Activated T-helper 2 cell treated with anti-CD3 and anti-CD28 coated beads, Interferon-gamma antibody, Interleukin-2, Interleukin-4, amounts not matched to agents 10 μg/mL and 5 μg/mL and 100 μg/mL, durations not matched to agents 14 hours and 24 hours and 36 hours (primary cell): ENCODE measurements around the gene UMODL1. TPM values are rescaled to one million over a fixed set of nuclear protein-coding genes. Genes with fewer than 3 reads are reported as not detected.

Experiments
- DNase-seq: peaks from one replicate; pipeline ENCODE4 v3.0.0; 2021; ENCODE audit warnings: low spot score
- H3K27ac Mint-ChIP-seq: one replicate; pipeline ENCODE4 v1.8.0; 2021; ENCODE audit warnings: mixed read lengths
- H3K27me3 Mint-ChIP-seq: one replicate; pipeline ENCODE4 v1.8.0; 2021; ENCODE audit warnings: low read depth, mixed read lengths
- H3K36me3 Mint-ChIP-seq: one replicate; pipeline ENCODE4 v1.8.0; 2021; ENCODE audit warnings: low read depth, mixed read lengths
- H3K4me1 Mint-ChIP-seq: one replicate; pipeline ENCODE4 v1.8.0; 2021; ENCODE audit warnings: low read depth, mixed read lengths
- H3K4me3 Mint-ChIP-seq: one replicate; pipeline ENCODE4 v1.8.0; 2021; ENCODE audit warnings: low read depth, mild to moderate bottlenecking, moderate library complexity, mixed read lengths
- H3K9me3 Mint-ChIP-seq: one replicate; pipeline ENCODE4 v1.8.0; 2021; ENCODE audit warnings: mixed read lengths
- intact Hi-C: fragments of 100-400 bp; cut with micrococcal nuclease; formaldehyde crosslinking; loops from one replicate; pipeline ENCODE4 v1.15.1; 2023
- total RNA-seq: library from RNA; stranded (reverse); gene quantifications from 2 replicates; pipeline ENCODE4 v1.2.3, GENCODE V29; 2022

The UMODL1 gene
- total RNA-seq, 1 donor from 2014 or later = not detected

DNA sequence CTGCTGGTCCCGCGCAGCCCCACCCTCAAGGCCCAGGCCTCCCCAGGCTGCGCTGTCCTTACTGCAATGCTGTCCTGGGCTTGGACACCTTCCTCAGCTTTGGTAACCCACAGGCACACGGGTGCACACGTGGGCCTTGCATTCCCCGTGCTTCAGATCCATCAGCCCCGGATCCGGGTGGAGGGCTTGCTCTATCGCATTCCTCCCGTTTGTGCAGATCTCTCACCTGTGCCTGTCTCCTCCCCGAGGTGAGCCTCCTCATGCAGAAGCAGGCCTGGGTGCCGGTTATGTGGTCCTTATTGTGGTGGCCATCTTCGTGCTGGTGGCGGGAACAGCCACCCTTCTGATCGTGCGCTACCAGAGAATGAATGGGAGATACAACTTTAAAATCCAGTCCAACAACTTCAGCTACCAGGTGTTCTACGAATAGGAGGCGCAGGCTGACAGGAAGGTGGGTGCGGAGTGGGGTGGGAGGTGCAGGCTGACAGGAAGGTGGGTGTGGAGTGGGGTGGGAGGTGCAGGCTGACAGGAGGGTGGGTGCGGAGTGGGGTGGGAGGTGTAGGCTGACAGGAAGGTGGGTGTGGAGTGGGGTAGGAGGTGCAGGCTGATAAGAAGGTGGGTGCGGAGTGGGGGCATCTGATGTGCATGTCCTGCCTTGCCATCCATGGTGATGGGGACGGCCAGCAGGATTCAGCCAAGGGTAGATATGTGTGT is 66.2 kb downstream of the UMODL1 start:
- H3K27ac Mint-ChIP-seq = no peak overlapping the region
- H3K9me3 Mint-ChIP-seq = no peaks in the 10 kb centered on the region
- intact Hi-C loops = no loop called here
- H3K27me3 Mint-ChIP-seq = peaks cover under 1% of the 10 kb centered on the region
- no peaks in the 10 kb centered on the region for H3K36me3 Mint-ChIP-seq
- DNase-seq = no peak
- peaks cover 3% of the 10 kb centered on the region for H3K4me1 Mint-ChIP-seq
- H3K4me3 Mint-ChIP-seq = no peak overlapping the region

DNA sequence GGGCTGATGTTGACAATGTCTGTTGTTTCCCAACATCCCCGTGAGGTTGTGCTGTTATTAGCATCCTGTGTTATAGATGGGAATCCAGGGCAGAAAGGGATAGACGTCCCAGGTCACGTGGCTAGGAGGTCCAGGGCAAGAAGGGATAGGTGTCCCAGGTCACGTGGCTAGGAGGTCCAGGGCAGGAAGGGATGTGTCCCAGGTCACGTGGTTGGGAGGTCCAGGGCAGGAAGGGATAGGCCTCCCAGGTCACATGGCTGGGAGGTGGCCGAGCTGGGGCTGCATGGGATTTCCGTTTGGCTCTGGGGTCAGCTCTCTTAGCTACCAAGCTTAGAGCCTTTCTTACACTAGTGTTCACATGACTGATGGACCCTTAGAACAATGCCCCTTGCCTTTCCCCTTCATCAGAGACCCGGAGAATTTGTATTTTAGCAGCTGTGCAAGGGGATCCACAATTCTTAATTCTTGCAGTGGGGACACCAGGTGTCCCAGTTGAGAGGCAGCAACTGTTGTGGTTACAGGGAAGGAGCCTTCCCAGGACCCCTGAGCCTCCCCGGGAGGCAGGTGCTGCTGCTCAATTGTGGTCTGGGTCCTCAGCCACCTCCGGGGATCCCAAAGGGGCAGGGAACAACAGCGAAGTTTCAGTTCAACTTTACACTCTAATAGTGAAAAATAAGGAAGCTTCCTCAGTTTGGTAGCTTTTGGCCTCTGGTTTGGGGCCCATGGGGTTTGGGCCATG is 69.2 kb downstream of the UMODL1 start:
- no peak for DNase-seq
- peaks cover 3% of the 10 kb centered on the region for H3K27me3 Mint-ChIP-seq
- H3K4me1 Mint-ChIP-seq = peaks cover 5% of the 10 kb centered on the region
- H3K9me3 Mint-ChIP-seq = no peaks in the 10 kb centered on the region
- no peaks in the 10 kb centered on the region for H3K36me3 Mint-ChIP-seq
- H3K4me3 Mint-ChIP-seq = no peak overlapping the region
- intact Hi-C loops = loop anchor here (10.0 kb wide), 1 partner anchor 314 kb away; no protein-coding TSS in a partner anchor
- H3K27ac Mint-ChIP-seq = no peak overlapping the region

DNA sequence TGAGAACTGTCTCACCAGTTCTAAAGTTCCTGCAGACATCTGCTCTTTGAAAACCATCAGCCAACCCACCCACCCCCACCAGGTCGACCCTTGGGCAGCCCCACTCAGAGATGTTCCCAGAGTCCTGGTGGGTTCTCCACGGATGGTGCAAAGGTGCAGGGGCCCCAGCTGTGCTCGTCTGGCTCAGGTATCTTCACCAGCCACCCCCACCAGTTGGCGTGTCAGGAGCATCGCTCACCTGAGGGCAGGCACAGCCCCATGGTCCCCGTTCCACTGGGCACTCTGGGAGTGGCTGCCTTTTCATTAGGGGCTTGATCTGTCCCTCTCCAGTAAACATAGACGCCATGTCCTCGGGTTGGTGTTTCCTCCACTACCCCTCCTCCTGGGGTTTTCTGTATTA is 70.5 kb downstream of the UMODL1 start:
- no peak overlapping the region for H3K4me3 Mint-ChIP-seq
- H3K4me1 Mint-ChIP-seq = peaks cover 9% of the 10 kb centered on the region
- no peak overlapping the region for H3K27ac Mint-ChIP-seq
- H3K9me3 Mint-ChIP-seq = no peaks in the 10 kb centered on the region
- intact Hi-C loops = loop anchor here (10.0 kb wide), 1 partner anchor 313 kb away; no protein-coding TSS in a partner anchor
- DNase-seq = no peak
- no peaks in the 10 kb centered on the region for H3K36me3 Mint-ChIP-seq
- H3K27me3 Mint-ChIP-seq = peaks cover 3% of the 10 kb centered on the region

DNA sequence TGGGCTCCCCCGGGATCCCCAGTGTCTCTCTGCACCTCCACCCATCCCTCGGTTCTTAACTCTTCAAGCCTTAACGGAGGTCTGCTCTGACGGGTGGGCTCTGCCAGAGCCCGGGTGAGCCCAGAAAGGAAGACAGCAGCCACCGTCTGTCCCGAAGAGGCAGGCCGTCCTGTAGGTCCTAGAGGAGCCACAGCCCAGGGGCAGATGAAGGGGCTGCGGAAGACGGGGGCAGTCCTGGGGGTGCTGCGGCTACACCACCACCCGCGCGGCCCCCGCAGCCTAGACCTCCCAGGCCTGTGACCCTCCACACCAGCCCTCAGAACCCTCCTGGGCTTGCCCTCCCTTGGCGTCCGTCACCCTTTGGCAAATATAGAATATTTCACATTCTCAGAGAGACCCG is 71.0 kb downstream of the UMODL1 start:
- Mint-ChIP-seq H3K27me3 (peaks cover 3% of the 10 kb centered on the region), H3K27ac (no peak overlapping the region), H3K36me3 (no peaks in the 10 kb centered on the region), H3K4me1 (peaks cover 9% of the 10 kb centered on the region), H3K4me3 (no peak overlapping the region), H3K9me3 (no peaks in the 10 kb centered on the region)
- DNase-seq = no peak
- intact Hi-C loops = loop anchor here (10.0 kb wide), 1 partner anchor 313 kb away; no protein-coding TSS in a partner anchor

DNA sequence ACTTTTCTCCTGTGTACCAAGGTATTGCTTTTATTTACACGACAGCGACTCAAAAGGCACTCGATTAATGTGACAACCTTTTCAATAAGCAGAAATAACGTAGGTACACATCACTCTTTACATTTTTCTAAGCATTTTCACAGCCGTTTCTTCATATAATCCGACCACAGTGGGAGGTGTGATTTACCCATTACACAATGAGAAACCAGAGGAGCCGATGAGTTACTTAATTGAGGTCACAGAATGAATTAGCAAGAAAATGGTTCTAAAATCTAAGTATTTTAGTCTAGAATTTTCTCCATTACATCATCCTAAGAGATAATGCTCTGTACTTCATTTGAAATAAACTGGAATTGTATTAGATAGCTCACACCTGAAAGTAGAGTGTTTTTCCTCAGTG is 71.5 kb downstream of the UMODL1 start:
- DNase-seq = no peak
- H3K9me3 Mint-ChIP-seq = no peaks in the 10 kb centered on the region
- H3K4me3 Mint-ChIP-seq = no peak overlapping the region
- no peak overlapping the region for H3K27ac Mint-ChIP-seq
- peaks cover 8% of the 10 kb centered on the region for H3K4me1 Mint-ChIP-seq
- H3K36me3 Mint-ChIP-seq = no peaks in the 10 kb centered on the region
- intact Hi-C loops = loop anchor here (10.0 kb wide), 1 partner anchor 312 kb away; no protein-coding TSS in a partner anchor
- H3K27me3 Mint-ChIP-seq = peaks cover 3% of the 10 kb centered on the region

DNA sequence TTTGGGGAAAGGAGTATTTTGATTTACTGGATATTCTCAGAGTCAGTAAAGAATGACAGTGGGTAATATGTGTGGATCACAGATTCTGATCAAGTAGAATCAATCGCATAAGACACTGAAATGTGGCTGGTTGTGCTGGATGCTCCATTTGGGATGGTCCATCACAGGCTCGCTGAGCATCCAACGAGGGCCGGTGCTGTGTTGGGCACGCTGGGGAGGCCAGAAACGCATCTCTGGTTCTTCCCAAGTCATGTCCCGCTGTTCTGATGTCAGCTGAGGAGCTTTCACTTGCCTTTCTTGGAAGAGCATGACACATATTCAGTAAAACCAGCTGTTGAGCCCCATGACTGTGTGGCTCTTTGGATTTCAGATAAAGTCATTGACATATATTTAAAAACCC is 72.0 kb downstream of the UMODL1 start:
- no peak for DNase-seq
- peaks cover 3% of the 10 kb centered on the region for H3K27me3 Mint-ChIP-seq
- peaks cover 6% of the 10 kb centered on the region for H3K4me1 Mint-ChIP-seq
- no peaks in the 10 kb centered on the region for H3K36me3 Mint-ChIP-seq
- H3K9me3 Mint-ChIP-seq = no peaks in the 10 kb centered on the region
- no peak overlapping the region for H3K27ac Mint-ChIP-seq
- intact Hi-C loops = loop anchor here (10.0 kb wide), 1 partner anchor 312 kb away; no protein-coding TSS in a partner anchor
- H3K4me3 Mint-ChIP-seq = no peak overlapping the region

DNA sequence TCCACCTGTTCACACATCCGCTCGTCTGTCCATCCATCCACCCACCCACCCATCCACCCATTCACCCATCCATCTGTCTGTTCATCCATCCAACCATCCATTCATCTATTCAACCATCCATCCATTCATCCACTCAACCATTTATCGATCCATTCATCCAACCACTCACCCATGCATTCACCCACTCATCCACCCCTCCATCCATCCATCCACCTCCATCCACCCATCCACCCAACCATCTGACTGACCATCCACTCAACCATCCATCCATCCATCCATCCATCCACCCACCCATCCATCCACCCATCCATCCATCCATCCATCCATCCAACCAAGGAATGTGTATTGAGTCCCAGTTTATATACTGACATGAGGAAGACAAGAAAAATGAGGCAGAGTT is 73.1 kb downstream of the UMODL1 start:
- no peaks in the 10 kb centered on the region for H3K36me3 Mint-ChIP-seq
- peaks cover 3% of the 10 kb centered on the region for H3K27me3 Mint-ChIP-seq
- H3K4me3 Mint-ChIP-seq = no peak overlapping the region
- H3K9me3 Mint-ChIP-seq = no peaks in the 10 kb centered on the region
- H3K4me1 Mint-ChIP-seq = peaks cover 6% of the 10 kb centered on the region
- DNase-seq = no peak
- no peak overlapping the region for H3K27ac Mint-ChIP-seq
- intact Hi-C loops = loop anchor here (10.0 kb wide), 1 partner anchor 311 kb away; no protein-coding TSS in a partner anchor

DNA sequence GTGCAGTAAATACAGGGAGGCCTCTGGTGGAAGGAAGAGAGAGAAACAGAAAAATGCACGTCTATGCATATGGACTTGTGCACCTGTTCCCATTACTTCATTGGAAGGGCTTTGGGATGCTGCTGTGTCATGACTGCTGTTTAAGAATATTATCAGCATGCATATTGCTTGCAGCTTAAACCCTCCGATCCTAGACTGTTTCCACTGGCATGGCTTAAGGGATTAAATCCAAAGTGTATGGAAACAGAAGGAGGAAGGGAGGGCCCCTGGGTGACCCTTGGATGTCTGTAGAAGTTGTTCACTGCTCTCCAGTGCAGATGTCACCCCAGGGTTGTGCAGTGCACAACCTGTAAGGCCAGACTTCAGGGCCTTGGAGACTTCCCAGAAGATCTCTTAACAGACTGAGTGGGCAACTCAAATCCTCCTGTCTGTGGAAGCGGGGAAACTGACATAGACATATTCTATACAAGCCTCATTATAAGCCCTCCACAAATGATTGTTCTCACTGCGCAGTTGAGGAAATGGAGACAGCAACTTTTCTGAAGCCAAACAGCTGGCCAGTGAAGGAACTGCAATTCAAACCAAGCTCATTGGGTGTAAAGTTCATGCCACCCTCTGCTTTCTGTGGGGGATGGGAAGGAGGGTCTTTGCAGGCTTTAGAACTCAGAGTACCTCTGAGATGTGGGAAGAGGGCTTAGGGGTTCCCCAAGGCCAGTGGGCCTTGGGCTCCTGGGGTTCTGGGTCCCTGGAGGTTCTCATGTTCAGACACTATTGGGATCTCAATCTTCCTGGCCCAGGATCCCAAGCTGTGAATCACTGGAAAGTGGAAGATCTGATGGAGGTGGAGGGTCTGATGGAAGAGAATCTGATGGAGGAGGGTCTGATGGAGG is 73.8 kb downstream of the UMODL1 start:
- intact Hi-C loops = loop anchor here (1.0 to 10.0 kb wide), 2 partner anchors 113 to 310 kb away; no protein-coding TSS in a partner anchor
- Mint-ChIP-seq H3K27ac (no peak overlapping the region), H3K27me3 (peaks cover 3% of the 10 kb centered on the region), H3K36me3 (no peaks in the 10 kb centered on the region), H3K4me3 (no peak overlapping the region), H3K9me3 (no peaks in the 10 kb centered on the region), H3K4me1 (peaks cover 6% of the 10 kb centered on the region)
- DNase-seq = no peak

DNA sequence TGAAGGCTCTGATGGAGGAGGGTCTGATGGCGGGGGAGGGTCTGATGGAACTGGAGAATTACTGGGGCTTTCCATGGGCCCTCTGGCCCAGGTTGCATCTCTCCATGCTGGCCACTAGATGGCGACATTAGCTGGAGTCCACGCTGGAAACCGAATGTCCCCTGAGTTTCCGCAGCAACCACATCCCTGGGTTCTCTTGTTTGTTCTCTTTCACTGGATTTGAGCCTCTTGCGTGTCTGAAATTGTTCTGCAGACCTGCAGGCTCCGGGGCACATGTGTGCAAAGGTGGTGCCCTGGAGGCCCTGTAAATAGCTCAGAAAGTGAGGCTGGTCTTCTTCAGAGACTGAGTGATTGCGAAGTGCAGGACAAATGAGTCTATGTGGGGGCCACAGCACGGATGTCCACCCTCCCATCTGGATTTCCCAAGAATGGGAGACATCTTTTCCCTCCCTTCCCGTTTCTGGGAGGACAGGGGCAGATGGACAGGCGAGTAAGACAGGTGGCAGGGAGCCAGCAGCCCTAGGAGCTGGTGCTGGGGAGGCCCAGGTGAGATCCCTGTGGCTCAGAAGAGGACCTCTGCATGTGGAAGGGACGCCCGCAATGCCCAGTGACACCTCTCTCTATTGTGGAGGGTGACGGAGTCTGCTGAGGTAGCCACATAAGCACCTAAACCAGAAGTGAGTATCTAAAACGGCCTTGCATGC is 74.6 kb downstream of the UMODL1 start:
- Mint-ChIP-seq H3K27me3 (peaks cover 3% of the 10 kb centered on the region), H3K4me1 (peaks cover 6% of the 10 kb centered on the region), H3K4me3 (no peak overlapping the region), H3K27ac (no peak overlapping the region), H3K9me3 (no peaks in the 10 kb centered on the region), H3K36me3 (no peaks in the 10 kb centered on the region)
- intact Hi-C loops = loop anchor here (1.0 to 10.0 kb wide), 2 partner anchors 113 to 309 kb away; no protein-coding TSS in a partner anchor
- DNase-seq = peak; percentile 58

DNA sequence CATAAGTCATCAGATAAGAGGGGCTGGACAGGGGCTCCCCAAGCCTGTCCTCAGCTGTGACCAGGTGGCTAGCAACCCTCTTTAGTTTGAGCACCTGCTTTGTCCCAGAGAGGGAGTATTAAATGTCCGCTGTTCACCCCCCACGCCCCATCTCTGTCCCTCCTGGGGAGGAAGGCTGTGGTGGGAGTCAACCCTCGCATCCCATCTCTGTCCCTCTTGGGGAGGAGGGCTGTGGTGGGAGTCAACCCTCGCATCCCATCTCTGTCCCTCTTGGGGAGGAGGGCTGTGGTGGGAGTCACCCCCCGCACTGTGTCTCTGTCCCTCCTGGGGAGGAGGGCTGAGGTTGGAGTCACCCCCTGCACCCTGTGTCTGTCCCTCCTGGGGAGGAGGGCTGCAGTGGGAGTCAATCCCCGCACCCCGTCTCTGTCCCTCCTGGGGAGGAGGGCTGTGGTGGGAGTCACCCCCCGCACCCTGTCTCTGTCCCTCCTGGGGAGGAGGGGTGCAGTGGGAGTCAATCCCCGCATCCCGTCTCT is 75.2 kb downstream of the UMODL1 start:
- H3K36me3 Mint-ChIP-seq = no peaks in the 10 kb centered on the region
- H3K27ac Mint-ChIP-seq = no peak overlapping the region

DNA sequence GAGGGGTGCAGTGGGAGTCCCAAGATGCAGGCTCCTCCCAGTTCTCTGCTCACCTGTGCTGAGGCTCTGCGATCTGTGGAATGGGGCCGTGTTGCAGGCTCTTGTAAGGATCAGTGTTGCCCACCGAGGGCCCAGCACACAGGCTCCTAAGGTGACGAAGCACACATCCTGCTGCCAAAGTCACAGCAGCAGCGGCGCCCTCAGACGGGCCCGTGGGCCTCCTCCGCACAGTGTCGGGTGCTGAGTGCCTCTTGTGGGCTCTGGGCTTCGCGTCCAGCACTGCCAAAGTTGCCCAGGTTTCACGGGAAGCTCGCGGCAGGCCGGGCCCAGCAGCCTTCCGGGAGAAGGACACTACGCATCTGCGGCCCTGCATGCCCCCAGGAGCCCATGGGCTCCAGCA is 75.7 kb downstream of the UMODL1 start:
- intact Hi-C loops = loop anchor here (10.0 kb wide), 1 partner anchor 308 kb away; no protein-coding TSS in a partner anchor
- peaks cover 3% of the 10 kb centered on the region for H3K27me3 Mint-ChIP-seq
- no peak overlapping the region for H3K4me3 Mint-ChIP-seq

More for the DNA sequence above, 75.2 kb downstream of the UMODL1 start:
- Mint-ChIP-seq H3K27me3 (peaks cover 3% of the 10 kb centered on the region), H3K4me1 (peaks cover 6% of the 10 kb centered on the region), H3K9me3 (no peaks in the 10 kb centered on the region), H3K4me3 (no peak overlapping the region)
- DNase-seq = no peak
- intact Hi-C loops = loop anchor here (10.0 kb wide), 1 partner anchor 308 kb away; no protein-coding TSS in a partner anchor

More for the DNA sequence above, 75.7 kb downstream of the UMODL1 start:
- peaks cover 6% of the 10 kb centered on the region for H3K4me1 Mint-ChIP-seq
- no peaks in the 10 kb centered on the region for H3K9me3 Mint-ChIP-seq
- H3K36me3 Mint-ChIP-seq = no peaks in the 10 kb centered on the region
- H3K27ac Mint-ChIP-seq = no peak overlapping the region
- DNase-seq = no peak
